HG03565 (cell line): ENCODE measurements around the gene MREG.

Experiments
- ATAC-seq: cut with Tn5 transposase; IDR thresholded peaks from one replicate; pipeline ENCODE4 v1.9.1; 2021; ENCODE audit warnings: mild to moderate bottlenecking, moderate library complexity; ENCODE audit not compliant: unreplicated experiment

MREG gene, protein sequence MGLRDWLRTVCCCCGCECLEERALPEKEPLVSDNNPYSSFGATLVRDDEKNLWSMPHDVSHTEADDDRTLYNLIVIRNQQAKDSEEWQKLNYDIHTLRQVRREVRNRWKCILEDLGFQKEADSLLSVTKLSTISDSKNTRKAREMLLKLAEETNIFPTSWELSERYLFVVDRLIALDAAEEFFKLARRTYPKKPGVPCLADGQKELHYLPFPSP

DNA sequence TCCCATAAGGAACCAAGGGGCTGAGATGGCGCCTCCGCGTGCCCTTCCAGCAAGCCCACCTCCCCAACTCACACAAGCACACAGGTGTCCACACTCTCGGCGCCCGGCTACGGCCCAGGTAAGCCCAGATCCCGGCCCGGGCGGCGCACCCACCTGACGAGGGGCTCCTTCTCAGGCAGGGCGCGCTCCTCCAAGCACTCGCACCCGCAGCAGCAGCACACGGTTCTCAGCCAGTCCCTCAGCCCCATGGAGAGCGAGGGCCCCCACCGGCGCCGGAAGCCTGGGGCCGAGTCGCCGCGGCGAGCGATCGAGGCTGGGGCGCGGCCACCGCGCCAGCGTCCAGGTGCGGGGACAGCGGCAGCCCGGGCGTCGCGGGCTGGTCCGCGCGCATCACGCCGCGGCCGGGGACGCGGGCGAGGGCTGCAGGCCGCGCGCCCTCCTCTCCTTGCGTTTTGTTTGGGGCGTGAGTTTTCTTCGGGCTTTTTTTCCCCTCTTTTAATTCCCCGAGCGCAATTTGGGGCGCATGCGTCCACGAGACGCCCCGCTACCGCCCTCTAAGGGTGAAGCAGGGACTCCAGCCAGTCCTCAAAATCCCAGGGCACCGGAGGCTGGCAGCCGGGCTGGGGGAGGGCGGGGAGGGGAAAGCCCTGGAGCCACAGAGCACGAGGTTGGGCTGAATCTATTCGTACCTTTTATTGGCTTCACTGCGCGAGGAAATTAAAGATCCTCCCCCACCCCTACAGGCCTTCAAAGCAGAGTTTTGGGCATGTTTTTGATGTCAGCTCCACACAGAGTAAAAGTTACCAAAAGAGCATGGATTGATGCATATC lies at the start of gene MREG:
TSS of gene MREG (minus strand) at position 472 of the 830 bp plus-strand sequence. CDS start at position 248, 224 bp downstream.
- ATAC-seq: peak; percentile 28

DNA sequence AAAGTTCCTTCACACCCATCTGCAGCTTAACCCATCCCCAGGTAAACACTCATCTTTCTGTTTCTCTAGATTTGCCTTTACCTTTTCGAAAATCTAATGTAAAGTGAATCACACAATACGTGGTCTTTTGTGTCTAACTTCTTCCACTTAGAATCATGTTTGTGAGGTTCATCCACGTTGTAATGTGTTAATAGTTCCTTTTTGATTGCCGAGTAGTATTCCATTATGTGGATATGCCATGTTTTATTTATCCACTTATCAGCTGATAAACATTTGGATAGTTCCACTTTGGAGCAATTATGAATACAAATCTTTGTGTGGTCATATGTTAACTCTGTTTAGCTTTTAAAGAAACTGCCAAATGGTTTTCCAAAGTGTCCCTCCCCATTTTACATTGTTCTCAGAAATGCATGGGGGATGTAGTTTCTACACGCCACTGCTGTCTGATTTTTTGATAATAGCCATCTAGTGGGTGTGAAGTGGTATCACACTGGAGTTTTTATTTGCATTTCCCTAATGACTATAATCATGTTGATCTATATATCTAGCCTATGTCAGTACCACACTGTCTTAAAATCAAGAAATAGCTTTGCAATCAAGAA lies 46.0 kb upstream of the MREG start:
- no peak for ATAC-seq

DNA sequence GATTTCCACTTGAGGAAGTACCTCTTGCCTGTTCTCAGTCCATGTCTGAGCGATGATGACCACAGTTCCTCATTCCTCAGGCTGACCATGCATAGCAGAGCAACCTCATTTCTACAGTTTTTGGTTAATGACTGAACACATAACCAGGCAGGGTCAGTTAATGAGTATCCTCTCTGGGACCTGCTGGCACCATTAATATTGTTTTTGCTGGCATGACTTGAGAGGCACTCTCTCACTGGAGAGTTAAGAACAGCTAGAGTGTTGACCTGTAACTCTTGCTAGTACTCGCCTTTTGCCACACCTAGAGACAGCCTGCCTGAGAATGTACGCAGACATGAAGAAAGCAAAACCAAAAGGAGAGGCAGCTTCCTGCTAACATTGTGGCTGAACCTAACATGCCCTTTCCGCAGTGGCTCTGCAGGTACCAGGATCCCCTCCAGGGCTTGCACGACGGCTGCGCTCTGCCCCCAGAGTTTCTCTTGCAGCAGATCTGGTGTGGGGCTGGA lies 44.4 kb upstream of the MREG start:
- peak; percentile 74 for ATAC-seq

DNA sequence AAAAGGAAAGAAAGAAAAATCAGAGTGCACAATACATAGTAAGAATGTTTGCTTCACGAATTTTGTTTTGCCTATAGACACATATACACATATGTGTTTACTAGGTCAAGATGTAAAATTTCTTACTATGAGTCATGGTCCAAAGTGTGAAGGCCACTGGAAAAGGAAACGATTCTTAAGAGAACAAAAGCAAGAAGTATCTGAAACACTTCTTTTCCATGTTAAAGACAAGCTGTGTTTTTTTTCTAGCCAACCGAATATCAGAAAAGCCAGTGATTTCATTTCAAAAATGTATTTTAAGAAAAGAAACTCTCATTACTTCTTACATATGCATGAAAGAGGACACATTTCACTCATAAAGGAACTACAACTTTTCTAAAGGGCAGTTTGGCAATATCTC lies 43.4 kb upstream of the MREG start:
- ATAC-seq: peak; percentile 38

DNA sequence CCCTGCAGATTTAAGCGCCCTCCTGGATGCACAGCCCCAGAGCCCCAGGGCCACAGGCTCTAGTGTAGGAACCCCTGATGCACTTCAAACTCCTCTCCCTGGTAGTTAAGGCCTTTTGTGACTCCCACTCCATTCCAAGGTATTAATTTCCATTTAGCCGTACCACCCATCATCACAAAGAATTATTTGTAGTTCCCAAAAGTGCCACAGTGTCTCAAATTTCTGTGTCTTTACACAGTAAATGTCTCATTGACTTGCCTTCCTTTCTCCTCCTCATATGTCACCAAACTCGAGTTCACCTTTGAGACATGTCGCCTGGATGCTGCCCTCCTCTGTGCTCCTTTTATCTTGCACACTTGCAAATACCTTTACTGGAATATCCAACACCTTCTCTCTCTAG lies 42.3 kb upstream of the MREG start:
- no peak for ATAC-seq

DNA sequence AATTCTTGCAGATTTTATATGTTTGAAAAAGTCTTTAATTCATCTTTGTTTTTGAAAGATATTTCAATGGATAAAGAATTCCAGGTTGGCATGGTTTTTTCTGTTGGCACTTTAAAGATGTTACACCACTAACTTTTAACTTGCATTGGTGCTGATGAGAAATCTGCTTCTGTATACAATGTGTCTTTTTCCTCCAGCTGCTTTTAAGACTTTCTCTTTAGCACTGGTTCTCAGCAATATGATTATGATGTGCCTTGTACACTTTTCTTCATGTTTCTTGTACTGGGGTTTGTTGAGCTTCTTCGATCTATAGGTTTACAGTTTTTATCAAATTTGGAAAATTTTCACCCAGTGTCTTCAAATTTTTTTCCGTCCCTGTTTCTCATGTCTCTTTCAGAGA lies 39.1 kb upstream of the MREG start:
- ATAC-seq: no peak

DNA sequence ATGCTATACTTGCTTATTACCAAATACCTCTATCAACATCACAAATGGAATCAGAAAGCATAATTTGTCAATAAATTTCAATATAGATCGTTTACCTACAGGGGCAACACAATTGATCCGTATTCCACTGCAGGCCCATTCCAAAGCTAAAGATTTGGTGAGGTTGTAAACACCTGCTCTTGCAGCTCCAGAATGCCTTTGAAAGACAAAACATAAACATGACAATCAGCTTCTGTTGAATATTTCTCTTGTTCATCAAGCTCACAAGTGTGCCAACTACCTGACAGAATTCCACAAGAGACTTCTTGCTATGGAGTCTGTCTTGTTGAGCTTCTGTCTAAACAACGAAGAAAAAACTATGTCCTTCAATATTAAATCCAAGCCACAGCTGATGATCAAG lies 38.0 kb upstream of the MREG start:
- no peak for ATAC-seq

DNA sequence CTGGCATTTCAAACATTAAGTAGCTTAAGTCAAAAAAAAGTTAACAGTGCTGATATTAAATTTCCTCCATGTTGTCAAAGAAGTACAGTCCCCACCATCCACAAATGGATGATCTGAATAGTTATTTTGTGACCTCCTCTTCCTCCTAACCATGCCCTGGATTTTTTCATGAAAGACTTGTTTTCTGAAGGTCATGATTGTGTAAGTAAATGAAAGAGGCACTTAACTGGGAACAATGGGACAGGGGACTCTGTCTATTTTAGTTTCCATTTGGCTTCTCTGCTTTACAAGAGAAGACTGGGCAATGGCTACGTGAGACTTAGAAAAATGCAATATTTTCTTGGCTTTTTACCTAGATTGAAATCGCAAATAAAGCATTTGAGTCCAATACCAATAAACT lies 36.1 kb upstream of the MREG start:
- no peak for ATAC-seq

DNA sequence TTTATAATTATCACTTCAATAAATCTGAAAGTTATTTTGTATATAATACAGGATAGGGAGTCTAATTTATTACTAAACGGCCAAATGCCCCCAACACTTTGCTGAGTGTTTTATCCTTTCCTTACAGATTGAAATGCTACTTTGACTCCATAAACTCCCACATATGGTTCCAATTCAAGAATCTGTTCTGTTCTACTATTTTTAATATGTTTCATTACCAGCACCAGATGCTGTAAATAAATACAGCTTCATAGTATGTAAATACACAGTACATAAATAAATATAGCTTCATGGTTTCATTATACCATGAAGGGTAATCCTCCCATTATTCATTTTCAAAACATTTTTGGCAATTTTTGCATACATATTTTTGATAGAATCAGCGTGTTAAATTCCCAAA lies 34.0 kb upstream of the MREG start:
- ATAC-seq: no peak

DNA sequence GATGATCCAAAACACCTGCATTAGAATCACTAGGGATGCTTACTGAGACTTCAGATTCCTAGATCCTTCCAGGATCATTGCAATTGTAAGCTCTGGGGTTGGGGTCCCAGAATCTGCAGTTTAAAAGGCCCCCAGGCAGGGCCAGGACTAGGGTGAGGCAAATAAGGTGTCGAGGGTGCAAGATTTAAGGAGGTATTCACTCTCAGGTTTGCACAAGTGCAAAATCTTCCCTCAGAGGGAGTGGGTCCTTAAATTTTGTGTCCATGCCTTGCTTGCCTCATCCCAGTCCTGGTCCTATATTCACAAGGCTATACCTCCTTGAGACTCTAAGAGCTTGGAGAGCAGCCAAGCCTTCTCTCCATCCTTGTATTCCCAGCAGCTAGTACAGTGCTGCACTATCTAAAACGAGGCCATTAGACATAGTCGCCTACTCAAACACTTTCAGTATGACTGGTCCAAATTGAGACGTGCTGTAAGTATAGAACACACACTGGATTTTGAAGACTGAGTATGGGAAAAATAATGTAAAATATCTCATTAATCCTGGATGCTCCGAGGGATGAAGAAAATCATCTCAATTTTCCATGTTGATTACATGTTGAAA lies 31.6 kb upstream of the MREG start:
- ATAC-seq: peak; percentile 99

DNA sequence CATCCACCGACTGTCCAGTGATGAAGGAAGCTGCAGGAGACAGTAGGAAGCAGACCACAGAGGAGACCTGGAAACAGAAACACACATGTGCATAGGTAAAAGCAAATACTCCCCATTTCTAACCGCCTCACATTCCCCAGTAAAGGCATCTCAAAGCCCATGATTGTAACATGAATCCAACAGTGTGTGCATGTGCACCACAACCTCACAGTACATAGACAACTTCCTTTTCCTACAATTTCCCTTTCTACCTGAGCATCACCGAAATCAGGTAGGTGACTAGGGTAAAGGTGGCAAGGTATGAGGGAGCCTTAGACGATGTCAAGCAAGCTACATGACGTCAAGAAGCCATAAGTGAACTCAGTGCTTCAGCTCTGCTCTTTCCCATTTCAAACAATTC lies 30.6 kb upstream of the MREG start:
- ATAC-seq: no peak

DNA sequence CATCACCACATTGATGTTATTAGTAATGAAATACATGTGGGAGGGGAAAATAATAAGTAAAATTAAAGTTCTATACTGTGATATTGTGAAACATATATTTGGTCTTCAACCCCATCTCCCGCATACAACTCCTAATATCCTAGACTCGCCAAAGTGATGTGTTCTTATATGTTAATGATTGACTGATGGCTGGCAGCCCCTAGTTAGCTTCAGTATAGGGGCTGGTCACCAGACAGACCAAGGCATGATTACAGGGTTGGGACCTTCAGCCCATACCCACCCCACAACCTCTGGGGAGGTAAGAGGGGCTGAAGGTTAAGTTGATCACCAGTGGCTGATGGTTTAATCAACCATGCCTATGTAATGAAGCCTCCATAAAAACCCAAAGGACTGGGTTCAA lies 28.1 kb upstream of the MREG start:
- ATAC-seq: no peak

DNA sequence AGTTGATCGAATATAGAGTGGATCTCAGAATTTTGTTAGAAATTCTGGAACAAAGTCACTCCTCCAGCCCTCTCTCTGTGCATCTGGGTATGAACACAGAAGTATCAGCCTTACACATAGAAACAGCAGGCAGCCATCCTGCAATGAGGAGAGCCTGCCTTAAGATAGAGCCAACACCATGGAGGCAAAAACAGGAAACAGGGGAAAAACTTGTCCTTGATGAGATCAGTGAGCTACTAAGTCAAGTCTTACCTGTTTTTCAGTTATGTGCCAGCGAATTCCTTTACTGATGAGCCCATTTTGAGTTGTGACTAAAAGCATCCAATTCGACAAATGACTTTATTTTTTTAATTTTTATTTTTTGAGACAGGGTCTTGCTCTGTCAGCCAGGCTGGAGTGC lies 26.6 kb upstream of the MREG start:
- no peak for ATAC-seq

DNA sequence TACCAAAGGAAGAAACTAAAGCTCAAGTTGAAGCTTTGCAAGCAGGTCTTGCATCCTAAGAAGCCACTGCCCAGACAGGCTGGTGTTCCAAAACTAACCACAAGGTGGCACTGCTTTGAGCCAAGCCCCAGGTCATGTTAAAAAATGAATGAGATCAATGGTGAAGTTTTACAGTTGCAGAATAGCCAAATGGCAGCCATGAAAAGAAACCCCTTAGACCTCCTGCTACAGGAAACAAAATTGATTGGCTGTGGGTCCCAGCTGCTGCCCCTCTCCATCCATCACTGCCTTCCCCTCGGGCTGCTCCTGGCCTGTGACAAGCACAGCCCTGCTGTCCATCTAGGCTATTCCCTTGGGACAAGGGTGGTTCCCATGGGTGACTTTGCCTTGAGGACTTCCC lies 20.7 kb upstream of the MREG start:
- no peak for ATAC-seq

DNA sequence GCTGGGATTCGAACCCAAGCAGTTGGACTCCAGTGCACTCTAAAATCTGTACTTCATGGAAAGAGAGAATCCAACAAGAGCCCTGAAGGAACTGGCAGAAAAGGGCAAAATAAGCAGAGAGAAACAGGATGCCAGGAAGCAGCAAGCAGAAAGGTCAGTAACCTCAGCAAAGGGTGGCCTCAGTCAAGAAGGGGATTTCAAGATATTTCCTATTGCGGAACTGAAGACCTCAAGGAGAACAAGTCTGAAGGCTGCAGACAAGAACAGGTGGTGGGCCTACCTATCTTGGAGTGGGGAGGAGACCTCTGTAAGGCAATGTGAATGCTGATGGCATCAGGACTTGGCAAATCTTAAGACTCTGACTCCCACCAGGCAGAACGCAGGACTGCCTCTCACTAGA lies 20.1 kb upstream of the MREG start:
- peak; percentile 20 for ATAC-seq

DNA sequence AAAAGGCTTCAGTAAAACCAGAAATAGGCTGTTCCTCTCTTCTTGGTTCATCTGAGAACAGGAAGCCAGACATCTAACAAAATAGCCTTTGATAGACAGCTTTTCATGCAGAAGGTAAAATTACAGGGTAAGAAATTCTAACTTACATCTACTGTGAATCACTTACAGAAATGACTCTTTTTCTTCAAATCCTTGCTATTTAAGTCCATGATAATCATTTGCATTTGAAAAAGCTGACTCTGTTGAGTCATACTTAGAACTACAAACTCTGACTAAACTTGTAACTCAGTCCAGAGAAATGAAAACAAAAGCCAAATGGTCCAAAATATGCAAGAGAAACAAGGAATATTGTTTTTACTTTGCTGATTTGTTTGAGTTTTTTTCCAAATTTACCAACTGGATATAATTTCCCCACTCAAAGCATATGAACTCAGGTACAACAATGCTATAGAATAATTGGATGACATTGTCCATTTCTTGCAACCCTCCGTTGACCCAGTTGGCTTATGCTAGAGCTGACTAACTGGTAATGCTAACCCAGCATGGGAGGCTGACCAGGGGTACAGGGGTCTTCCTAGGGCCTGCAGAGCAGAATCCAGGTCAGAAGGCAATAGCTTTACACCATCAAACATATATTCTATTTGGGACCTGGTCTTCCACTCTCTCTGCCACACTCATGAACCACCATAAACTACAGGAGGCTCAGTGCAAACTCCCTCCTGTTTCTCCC lies 18.8 kb upstream of the MREG start:
- peak; percentile 81 for ATAC-seq

DNA sequence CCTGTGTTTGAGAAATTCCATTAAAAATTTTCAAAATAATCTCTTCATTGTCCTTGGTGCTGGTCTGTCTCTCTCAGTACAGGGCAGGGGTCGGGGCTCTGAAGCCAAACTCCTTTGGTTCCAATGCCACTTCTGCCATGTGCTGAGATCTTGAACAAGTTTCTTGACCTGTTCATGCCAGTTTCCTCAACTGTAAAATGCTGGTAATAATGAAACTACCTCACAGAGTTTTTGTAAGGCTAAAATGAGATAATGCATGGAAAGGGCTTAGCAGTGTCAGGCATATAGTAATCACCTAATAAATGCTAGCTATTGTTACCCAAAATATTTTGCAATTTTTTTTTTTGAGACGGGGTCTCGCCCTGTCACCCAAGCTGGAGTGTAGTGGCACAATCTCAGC lies 16.9 kb upstream of the MREG start:
- ATAC-seq: no peak

DNA sequence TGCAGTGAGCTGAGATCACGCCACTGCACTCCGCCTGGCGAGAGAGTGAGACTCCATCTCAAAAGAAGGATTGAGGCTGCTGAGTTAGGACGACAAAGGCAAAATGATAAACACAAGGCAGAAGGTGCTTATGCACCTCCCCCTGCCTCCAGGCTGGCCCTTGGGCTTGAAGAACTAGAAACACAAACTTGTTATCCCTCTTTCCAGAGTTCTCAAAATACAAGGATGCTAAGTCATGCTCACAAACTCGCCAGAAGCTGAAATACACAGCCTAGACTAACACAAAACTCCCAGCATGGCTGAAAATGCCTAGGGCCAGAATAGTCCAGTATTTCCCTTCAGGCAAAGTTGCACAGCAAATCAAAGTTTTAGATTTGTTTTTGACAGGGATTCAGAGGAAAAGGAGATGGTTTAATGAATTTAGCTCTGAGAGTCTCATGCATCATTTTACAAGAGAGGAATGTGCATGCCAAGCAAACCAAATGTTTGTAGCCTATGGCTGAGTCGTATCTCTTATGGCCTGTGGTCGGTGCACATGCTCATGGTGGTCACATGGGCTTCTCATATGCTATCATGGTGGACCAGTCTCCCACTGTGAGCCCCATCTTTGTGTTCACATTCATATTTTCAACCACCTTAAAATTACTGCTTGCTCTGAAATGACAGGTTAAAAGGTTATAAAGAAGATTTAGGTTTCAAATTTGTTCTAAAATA lies 16.2 kb upstream of the MREG start:
- ATAC-seq: no peak

DNA sequence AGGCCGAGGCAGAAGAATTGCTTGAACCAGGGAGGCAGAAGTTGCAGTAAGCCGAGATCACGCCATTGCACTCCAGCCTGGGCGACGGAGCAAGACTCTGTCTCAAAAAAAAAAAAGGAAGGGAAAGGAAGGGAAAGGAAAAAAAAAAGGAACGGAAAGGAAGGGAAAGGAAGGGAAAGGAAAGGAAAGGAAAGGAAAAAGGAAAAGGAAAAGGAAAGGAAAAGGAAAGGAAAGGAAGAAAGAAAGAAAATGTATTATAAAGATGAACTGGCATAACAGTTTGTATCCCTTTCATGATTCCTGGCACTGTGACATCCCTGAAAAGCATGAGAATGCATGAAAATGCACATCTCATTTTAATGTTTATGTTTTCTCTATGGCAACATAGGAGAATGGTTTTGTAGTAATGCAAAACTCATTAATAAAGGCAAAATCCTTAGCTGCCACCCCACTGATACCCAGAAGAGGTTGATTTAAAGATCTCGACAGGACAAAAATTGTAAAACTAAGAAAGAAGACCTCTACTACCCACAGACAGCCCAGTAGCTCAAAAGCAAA lies 11.5 kb upstream of the MREG start:
- no peak for ATAC-seq

DNA sequence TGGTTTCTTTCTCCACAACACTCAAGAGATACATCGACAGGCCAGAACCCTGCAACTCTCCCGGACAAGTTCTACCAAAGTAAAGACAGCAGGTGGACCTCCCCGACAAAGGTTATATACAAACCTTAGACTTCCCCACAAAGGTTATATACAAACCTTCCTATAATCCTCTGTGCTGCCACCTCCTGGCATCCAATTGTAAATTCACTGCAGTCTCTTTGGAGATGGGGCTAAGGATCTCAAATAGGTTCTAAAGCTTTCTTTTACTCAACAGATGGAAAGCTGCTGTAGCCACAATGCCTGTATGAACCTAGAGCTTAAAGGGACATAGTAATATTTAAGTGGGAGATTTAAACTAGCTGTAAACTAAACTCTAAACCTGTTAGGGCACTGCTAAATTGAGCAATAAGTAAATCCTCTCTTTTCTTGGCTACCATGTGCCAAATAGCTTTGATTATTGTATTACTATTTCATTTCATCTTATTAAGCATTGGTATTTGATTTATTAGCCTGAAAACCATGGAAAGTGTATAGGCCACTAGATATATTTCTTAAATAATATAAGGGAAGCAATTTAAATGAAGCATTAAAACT lies 9.8 kb upstream of the MREG start:
- ATAC-seq: peak; percentile 89
